HEK293 (cell line): ENCODE results near the gene IL6R.

Experiments
- CTCF ChIA-PET: fragments of 350-600 bp; formaldehyde crosslinking; extraction: SDS; loops from one replicate; lab custom pipeline; 2021; ENCODE audit warnings: antibody characterized with exemption; lab: Yijun Ruan, JAX
- POLR2A ChIA-PET: fragments of 300-600 bp; formaldehyde crosslinking; extraction: SDS; loops from one replicate; lab custom pipeline; 2020; ENCODE audit warnings: antibody characterized with exemption, inconsistent platforms; lab: Yijun Ruan, JAX
- H3K27ac ChIP-seq: fragments of 200-500 bp; sonication (Bioruptor generic); 2 replicates; pipeline ENCODE4 v1.5.1; 2014; ENCODE audit warnings: low read depth, low read length, control low read depth, inconsistent platforms; ENCODE audit errors: extremely low read depth
- H3K36me3 ChIP-seq, 2 experiments: fragments of 200-500 bp in 1 of 2; sonication (Bioruptor generic) in 1 of 2; 1 replicate in 1 of 2; 2 replicates in 1 of 2; pipeline ENCODE4 v1.5.1; 2014 to 2017; ENCODE audit warnings: inconsistent platforms in 2 of 2, low read length in 2 of 2; ENCODE audit not compliant: control insufficient read depth in 2 of 2, insufficient read depth in 1 of 2
- H3K4me1 ChIP-seq: fragments of 200-500 bp; sonication (Bioruptor generic); 2 replicates; pipeline ENCODE4 v1.5.1; 2014; ENCODE audit warnings: mild to moderate bottlenecking, low read length, inconsistent platforms; ENCODE audit not compliant: control insufficient read depth, insufficient read depth
- H3K4me3 ChIP-seq: 2 replicates; pipeline ENCODE4 v1.5.1; 2011; ENCODE audit warnings: low read depth, mild to moderate bottlenecking, control low read depth, low read length, moderate library complexity
- H3K9me3 ChIP-seq: fragments of 200-500 bp; sonication (Bioruptor generic); 2 replicates; pipeline ENCODE4 v1.5.1; 2014; ENCODE audit warnings: low read depth, low read length, inconsistent platforms; ENCODE audit not compliant: control insufficient read depth, insufficient read depth
- GFI1B ChIP-seq: fragments of 450-650 bp; formaldehyde crosslinking; IDR thresholded peaks from 2 replicates; pipeline ENCODE4 v1.5.1; 2016; ENCODE audit warnings: missing biosample characterization, missing genetic modification characterization
- KLF10 ChIP-seq: fragments of 450-650 bp; IDR thresholded peaks from 2 replicates; pipeline ENCODE4 v1.5.1; 2018; ENCODE audit warnings: missing biosample characterization, mild to moderate bottlenecking, missing genetic modification characterization
- PRDM6 ChIP-seq: fragments of 450-650 bp; formaldehyde crosslinking; IDR thresholded peaks from 2 replicates; pipeline ENCODE4 v1.5.1; 2017; ENCODE audit warnings: missing biosample characterization, missing genetic modification characterization
- SCRT2 ChIP-seq: fragments of 450-650 bp; formaldehyde crosslinking; IDR thresholded peaks from 2 replicates; pipeline ENCODE4 v1.5.1; 2016; ENCODE audit warnings: missing biosample characterization, missing genetic modification characterization
- YY1 ChIP-seq: fragments of 450-650 bp; formaldehyde crosslinking; IDR thresholded peaks from 2 replicates; pipeline ENCODE4 v1.5.1; 2018; ENCODE audit warnings: missing biosample characterization, missing genetic modification characterization
- ZBTB6 ChIP-seq: fragments of 450-650 bp; formaldehyde crosslinking; IDR thresholded peaks from 2 replicates; pipeline ENCODE4 v1.5.1; 2017; ENCODE audit warnings: missing biosample characterization, missing genetic modification characterization
- ZBTB8A ChIP-seq: fragments of 450-650 bp; formaldehyde crosslinking; IDR thresholded peaks from 2 replicates; pipeline ENCODE4 v1.5.1; 2016; ENCODE audit warnings: missing biosample characterization, missing genetic modification characterization
- ZFHX2 ChIP-seq: fragments of 450-650 bp; formaldehyde crosslinking; conservative IDR thresholded peaks from 2 replicates; pipeline ENCODE4 v1.5.1; 2016; ENCODE audit warnings: missing biosample characterization, missing genetic modification characterization
- ZIC2 ChIP-seq: fragments of 450-650 bp; formaldehyde crosslinking; IDR thresholded peaks from 2 replicates; pipeline ENCODE4 v1.5.1; 2016; ENCODE audit warnings: missing biosample characterization, missing genetic modification characterization
- ZNF10 ChIP-seq: fragments of 450-650 bp; formaldehyde crosslinking; IDR thresholded peaks from 2 replicates; pipeline ENCODE4 v1.5.1; 2017; ENCODE audit warnings: missing biosample characterization, missing genetic modification characterization
- ZNF146 ChIP-seq: fragments of 450-650 bp; formaldehyde crosslinking; IDR thresholded peaks from 2 replicates; pipeline ENCODE4 v1.5.1; 2016; ENCODE audit warnings: missing biosample characterization, missing genetic modification characterization
- ZNF16 ChIP-seq: fragments of 450-650 bp; formaldehyde crosslinking; IDR thresholded peaks from 2 replicates; pipeline ENCODE4 v1.5.1; 2016; ENCODE audit warnings: low read depth, missing biosample characterization, missing genetic modification characterization
- ZNF174 ChIP-seq: fragments of 450-650 bp; formaldehyde crosslinking; IDR thresholded peaks from 2 replicates; pipeline ENCODE4 v1.5.0; 2017; ENCODE audit warnings: missing biosample characterization, mild to moderate bottlenecking, missing genetic modification characterization
- ZNF274 ChIP-seq, 2 experiments: fragments of 200-500 bp in 1 of 2; fragments of 450-650 bp in 1 of 2; sonication (Bioruptor generic) in 1 of 2; formaldehyde crosslinking in 1 of 2; IDR thresholded peaks; 2 replicates each; pipeline versions ENCODE4 v1.5.1 to v1.6.1; 2014 to 2016; ENCODE audit warnings: borderline replicate concordance in 1 of 2, inconsistent platforms in 1 of 2, low read length in 1 of 2, missing biosample characterization in 1 of 2, missing genetic modification characterization in 1 of 2
- ZNF302 ChIP-seq: fragments of 450-650 bp; formaldehyde crosslinking; IDR thresholded peaks from 2 replicates; pipeline ENCODE4 v1.5.1; 2016; ENCODE audit warnings: missing biosample characterization, missing genetic modification characterization, low read depth
- ZNF433 ChIP-seq: fragments of 450-650 bp; formaldehyde crosslinking; IDR thresholded peaks from 2 replicates; pipeline ENCODE4 v1.5.1; 2016; ENCODE audit warnings: missing biosample characterization, missing genetic modification characterization, low read depth
- ZNF510 ChIP-seq: fragments of 450-650 bp; formaldehyde crosslinking; IDR thresholded peaks from 2 replicates; pipeline ENCODE4 v1.5.1; 2018; ENCODE audit warnings: mild to moderate bottlenecking, missing genetic modification characterization, missing biosample characterization; ENCODE audit not compliant: insufficient replicate concordance
- ZNF561 ChIP-seq: fragments of 450-650 bp; IDR thresholded peaks from 2 replicates; pipeline ENCODE4 v1.5.1; 2018; ENCODE audit warnings: missing biosample characterization, missing genetic modification characterization, borderline replicate concordance
- ZNF654 ChIP-seq: fragments of 450-650 bp; formaldehyde crosslinking; IDR thresholded peaks from 2 replicates; pipeline ENCODE4 v1.5.1; 2016; ENCODE audit warnings: low read depth, missing biosample characterization, missing genetic modification characterization
- ZNF664 ChIP-seq: fragments of 450-650 bp; formaldehyde crosslinking; IDR thresholded peaks from 2 replicates; pipeline ENCODE4 v1.5.1; 2016; ENCODE audit warnings: missing biosample characterization, missing genetic modification characterization
- ZNF76 ChIP-seq: fragments of 450-650 bp; formaldehyde crosslinking; IDR thresholded peaks from 2 replicates; pipeline ENCODE4; 2016; ENCODE audit warnings: low read depth, missing biosample characterization, missing genetic modification characterization, borderline replicate concordance
- ZNF785 ChIP-seq: fragments of 450-650 bp; formaldehyde crosslinking; IDR thresholded peaks from 2 replicates; pipeline ENCODE4 v1.5.1; 2016; ENCODE audit warnings: missing biosample characterization, missing genetic modification characterization
- ZSCAN16 ChIP-seq: fragments of 450-650 bp; formaldehyde crosslinking; IDR thresholded peaks from 2 replicates; pipeline ENCODE4 v1.5.1; 2016; ENCODE audit warnings: missing biosample characterization, missing genetic modification characterization
- ZSCAN23 ChIP-seq: fragments of 450-650 bp; formaldehyde crosslinking; IDR thresholded peaks from 2 replicates; pipeline ENCODE4 v1.5.1; 2016; ENCODE audit warnings: missing biosample characterization, missing genetic modification characterization
- TF ChIP-seq, protein P1 (sequence below): fragments of 450-650 bp; formaldehyde crosslinking; IDR thresholded peaks from 2 replicates; pipeline ENCODE4 v1.5.1; 2017; ENCODE audit warnings: missing biosample characterization, mild to moderate bottlenecking, missing genetic modification characterization, moderate library complexity
- TF ChIP-seq, protein P2 (sequence below): fragments of 450-650 bp; formaldehyde crosslinking; IDR thresholded peaks from 2 replicates; pipeline ENCODE4 v1.5.1; 2016; ENCODE audit warnings: missing biosample characterization, missing genetic modification characterization
- TF ChIP-seq, protein P3 (sequence below): fragments of 450-650 bp; formaldehyde crosslinking; IDR thresholded peaks from 2 replicates; pipeline ENCODE4 v1.5.1; 2017; ENCODE audit warnings: missing biosample characterization, missing genetic modification characterization

Gene IL6R

GRCh38 chr1:154479764-154480421 lies 74.8 kb downstream of the IL6R start (continued):
- TF ChIP-seq, protein P1, sequence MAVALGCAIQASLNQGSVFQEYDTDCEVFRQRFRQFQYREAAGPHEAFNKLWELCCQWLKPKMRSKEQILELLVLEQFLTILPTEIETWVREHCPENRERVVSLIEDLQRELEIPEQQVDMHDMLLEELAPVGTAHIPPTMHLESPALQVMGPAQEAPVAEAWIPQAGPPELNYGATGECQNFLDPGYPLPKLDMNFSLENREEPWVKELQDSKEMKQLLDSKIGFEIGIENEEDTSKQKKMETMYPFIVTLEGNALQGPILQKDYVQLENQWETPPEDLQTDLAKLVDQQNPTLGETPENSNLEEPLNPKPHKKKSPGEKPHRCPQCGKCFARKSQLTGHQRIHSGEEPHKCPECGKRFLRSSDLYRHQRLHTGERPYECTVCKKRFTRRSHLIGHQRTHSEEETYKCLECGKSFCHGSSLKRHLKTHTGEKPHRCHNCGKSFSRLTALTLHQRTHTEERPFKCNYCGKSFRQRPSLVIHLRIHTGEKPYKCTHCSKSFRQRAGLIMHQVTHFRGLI (tag by site-specific recombination): peak; percentile 49; the same call in 1 of the 2 replicates
- TF ChIP-seq ZNF510 (tag by site-specific recombination) (no peak), ZNF433 (tag by site-specific recombination) (no peak), ZBTB8A (tag by site-specific recombination) (peak; percentile 48), KLF10 (no peak), ZNF785 (no peak), ZSCAN16 (no peak), ZNF561 (tag by site-specific recombination) (no peak), ZNF146 (tag by site-specific recombination) (no peak), YY1 (peak; percentile 40; the same call in 1 of the 2 replicates), ZNF274 (IDR thresholded peaks at IDR 0.05; ENCODE audit: low read length) (no peak), ZNF274 (tag by site-specific recombination; IDR thresholded peaks at IDR 0.05; ENCODE audit: borderline replicate concordance) (no peak), ZNF664 (tag by site-specific recombination) (0 out of 2 replicates have a peak, but pooled peaks have one; percentile 29), ZNF654 (tag by site-specific recombination) (peak; percentile 99)
- TF ChIP-seq, protein P2, sequence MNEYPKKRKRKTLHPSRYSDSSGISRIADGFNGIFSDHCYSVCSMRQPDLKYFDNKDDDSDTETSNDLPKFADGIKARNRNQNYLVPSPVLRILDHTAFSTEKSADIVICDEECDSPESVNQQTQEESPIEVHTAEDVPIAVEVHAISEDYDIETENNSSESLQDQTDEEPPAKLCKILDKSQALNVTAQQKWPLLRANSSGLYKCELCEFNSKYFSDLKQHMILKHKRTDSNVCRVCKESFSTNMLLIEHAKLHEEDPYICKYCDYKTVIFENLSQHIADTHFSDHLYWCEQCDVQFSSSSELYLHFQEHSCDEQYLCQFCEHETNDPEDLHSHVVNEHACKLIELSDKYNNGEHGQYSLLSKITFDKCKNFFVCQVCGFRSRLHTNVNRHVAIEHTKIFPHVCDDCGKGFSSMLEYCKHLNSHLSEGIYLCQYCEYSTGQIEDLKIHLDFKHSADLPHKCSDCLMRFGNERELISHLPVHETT (tag by site-specific recombination): no peak

DNA sequence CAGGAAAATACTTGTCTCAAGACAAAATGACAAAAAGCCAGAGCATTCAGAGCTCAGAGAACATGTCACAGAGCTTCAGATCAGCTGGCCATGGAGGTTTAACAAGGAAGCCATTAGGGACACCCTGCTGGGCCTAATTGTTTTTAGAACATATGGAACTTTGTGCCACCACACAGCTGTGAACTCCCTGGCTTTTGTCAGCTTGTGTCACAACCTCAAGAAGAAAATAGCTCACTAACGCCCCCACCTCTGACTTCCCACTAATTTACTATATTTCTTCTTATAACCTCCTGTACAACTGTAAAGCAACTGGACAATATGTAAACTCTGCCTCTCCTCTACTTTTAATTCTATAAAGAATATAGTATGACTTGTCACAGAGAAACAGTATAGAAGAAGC lies 75.9 kb downstream of the IL6R start:
- Histone ChIP-seq H3K27ac (no peak overlapping the region), H3K4me3 (no peak overlapping the region), H3K36me3 (no peaks in the 10 kb centered on the region), H3K9me3 (no peaks in the 10 kb centered on the region), H3K4me1 (peaks cover 3% of the 10 kb centered on the region; the same call in 1 of the 2 replicates)
- ChIA-PET CTCF (interaction anchor here (0.5 to 11.0 kb wide), 30 partner anchors 9 to 598 kb away, joined by 3 to 205 read pairs (median 4); partner anchors contain the start of gene EFNA3), POLR2A (interaction anchor here (0.6 to 0.8 kb wide), 2 partner anchors 73 to 753 kb away, joined by 3 to 4 read pairs; no protein-coding TSS in a partner anchor)
- TF ChIP-seq, protein P2 (tag by site-specific recombination): no peak
- TF ChIP-seq, protein P3, sequence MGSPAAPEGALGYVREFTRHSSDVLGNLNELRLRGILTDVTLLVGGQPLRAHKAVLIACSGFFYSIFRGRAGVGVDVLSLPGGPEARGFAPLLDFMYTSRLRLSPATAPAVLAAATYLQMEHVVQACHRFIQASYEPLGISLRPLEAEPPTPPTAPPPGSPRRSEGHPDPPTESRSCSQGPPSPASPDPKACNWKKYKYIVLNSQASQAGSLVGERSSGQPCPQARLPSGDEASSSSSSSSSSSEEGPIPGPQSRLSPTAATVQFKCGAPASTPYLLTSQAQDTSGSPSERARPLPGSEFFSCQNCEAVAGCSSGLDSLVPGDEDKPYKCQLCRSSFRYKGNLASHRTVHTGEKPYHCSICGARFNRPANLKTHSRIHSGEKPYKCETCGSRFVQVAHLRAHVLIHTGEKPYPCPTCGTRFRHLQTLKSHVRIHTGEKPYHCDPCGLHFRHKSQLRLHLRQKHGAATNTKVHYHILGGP (tag by site-specific recombination): no peak
- TF ChIP-seq ZNF76 (tag by site-specific recombination) (no peak), ZNF16 (tag by site-specific recombination) (no peak), ZNF302 (tag by site-specific recombination) (no peak), ZNF10 (tag by site-specific recombination) (no peak), ZNF174 (tag by site-specific recombination) (no peak), ZNF274 (IDR thresholded peaks at IDR 0.05; ENCODE audit: low read length) (no peak), ZNF274 (tag by site-specific recombination; IDR thresholded peaks at IDR 0.05; ENCODE audit: borderline replicate concordance) (no peak), ZNF433 (tag by site-specific recombination) (no peak), SCRT2 (tag by site-specific recombination) (no peak), ZFHX2 (tag by site-specific recombination) (0 out of 2 replicates have a peak, but pooled peaks have one; percentile 10), ZBTB6 (tag by site-specific recombination) (no peak), ZIC2 (tag by site-specific recombination) (peak; percentile 28; the same call in 1 of the 2 replicates), GFI1B (tag by site-specific recombination) (no peak), ZSCAN23 (tag by site-specific recombination) (no peak), PRDM6 (tag by site-specific recombination) (no peak)
